HepG2 (cell line): ENCODE measurements around the gene VPS54.

Experiments used
- ZBTB7A ChIP-seq: sonication (generic); formaldehyde crosslinking; IDR thresholded peaks from 2 replicates; pipeline ENCODE4 v1.8.0; 2022; ENCODE audit warnings: mild to moderate bottlenecking, missing genetic modification reagents
- ZNF382 ChIP-seq: sonication (generic); formaldehyde crosslinking; IDR thresholded peaks from 2 replicates; pipeline ENCODE4 v1.5.0; 2020; ENCODE audit warnings: missing genetic modification reagents, mild to moderate bottlenecking, borderline replicate concordance
- TF ChIP-seq, protein P1 (sequence below): IDR thresholded peaks from 2 replicates; pipeline ENCODE4 v1.6.1; 2016; ENCODE audit warnings: missing compliant biosample characterization, missing genetic modification reagents, borderline replicate concordance

GRCh38 chr2:64012115-64012514 is 7.1 kb downstream of the VPS54 start:
- no peak for TF ChIP-seq ZNF382 (CRISPR knock-in tag)
- TF ChIP-seq ZBTB7A (CRISPR knock-in tag): no peak
- TF ChIP-seq, protein P1, sequence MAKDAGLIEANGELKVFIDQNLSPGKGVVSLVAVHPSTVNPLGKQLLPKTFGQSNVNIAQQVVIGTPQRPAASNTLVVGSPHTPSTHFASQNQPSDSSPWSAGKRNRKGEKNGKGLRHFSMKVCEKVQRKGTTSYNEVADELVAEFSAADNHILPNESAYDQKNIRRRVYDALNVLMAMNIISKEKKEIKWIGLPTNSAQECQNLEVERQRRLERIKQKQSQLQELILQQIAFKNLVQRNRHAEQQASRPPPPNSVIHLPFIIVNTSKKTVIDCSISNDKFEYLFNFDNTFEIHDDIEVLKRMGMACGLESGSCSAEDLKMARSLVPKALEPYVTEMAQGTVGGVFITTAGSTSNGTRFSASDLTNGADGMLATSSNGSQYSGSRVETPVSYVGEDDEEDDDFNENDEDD (CRISPR knock-in tag): no peak
